MCF 10A (cell line): ENCODE measurements around the gene SMIM38. TPM values are rescaled to one million over a fixed set of nuclear protein-coding genes. Genes with fewer than 3 reads are reported as not detected.

ENCODE experiments used
- BruUV-seq: library from RNA; stranded (reverse); fragments of 400-500 nt; replicated peaks from 2 replicates; lab custom pipeline; 2021; lab: Mats Ljungman, UMichigan
- CTCF ChIA-PET: fragments of 300-600 bp; sonication (Branson Sonifier 250); formaldehyde crosslinking; extraction: SDS; loops from one replicate; lab custom pipeline; 2021; ENCODE audit warnings: antibody characterized with exemption, inconsistent platforms; lab: Yijun Ruan, JAX
- POLR2A ChIA-PET: fragments of 300-600, 350-650 bp; sonication (Branson Sonifier 250); formaldehyde crosslinking; extraction: SDS; loops from one replicate; lab custom pipeline; 2020; ENCODE audit warnings: antibody characterized with exemption, inconsistent platforms; lab: Yijun Ruan, JAX
- DNase-seq: peaks from one replicate; pipeline ENCODE4 v3.0.0-alpha.2; 2018; ENCODE audit not compliant: unreplicated experiment
- H3K27ac Mint-ChIP-seq: one replicate; pipeline ENCODE4 v1.8.0; 2022; ENCODE audit warnings: mild to moderate bottlenecking, low read depth, mixed read lengths; ENCODE audit not compliant: unreplicated experiment
- H3K27me3 Mint-ChIP-seq: one replicate; pipeline ENCODE4 v1.8.0; 2022; ENCODE audit warnings: mixed read lengths; ENCODE audit not compliant: insufficient read depth, unreplicated experiment
- H3K36me3 Mint-ChIP-seq: one replicate; pipeline ENCODE4 v1.8.0; 2022; ENCODE audit warnings: mild to moderate bottlenecking, moderate library complexity, mixed read lengths; ENCODE audit not compliant: insufficient read depth, unreplicated experiment
- H3K4me1 Mint-ChIP-seq: one replicate; pipeline ENCODE4 v1.8.0; 2022; ENCODE audit warnings: mixed read lengths; ENCODE audit not compliant: insufficient read depth, unreplicated experiment
- H3K4me3 Mint-ChIP-seq: one replicate; pipeline ENCODE4 v1.8.0; 2022; ENCODE audit warnings: mild to moderate bottlenecking, moderate library complexity, mixed read lengths; ENCODE audit not compliant: unreplicated experiment
- H3K9me3 Mint-ChIP-seq: one replicate; pipeline ENCODE4 v1.8.0; 2022; ENCODE audit warnings: mixed read lengths; ENCODE audit not compliant: unreplicated experiment
- CTCF ChIP-seq: fragments of 200-600 bp; IDR thresholded peaks from one replicate; pipeline ENCODE4 v1.8.0; 2022; ENCODE audit warnings: antibody characterized with exemption, mild to moderate bottlenecking; ENCODE audit not compliant: unreplicated experiment
- intact Hi-C: fragments of 100-400 bp; cut with micrococcal nuclease; formaldehyde crosslinking; loops from 2 replicates; pipeline ENCODE4 v1.14.1; 2022
- total RNA-seq: library from RNA; stranded (reverse); gene quantifications from 2 replicates; pipeline ENCODE4 v1.2.3, GENCODE V29; 2022

Gene SMIM38
- total RNA-seq, 1 experiment from 2014 or later: not detected

- peaks cover 6% of the 10 kb centered on the region for H3K4me1 Mint-ChIP-seq
- peaks cover 25% of the 10 kb centered on the region for H3K9me3 Mint-ChIP-seq
- CTCF ChIA-PET: no interaction called here
- H3K27ac Mint-ChIP-seq: no peak overlapping the region
- no peaks in the 10 kb centered on the region for H3K27me3 Mint-ChIP-seq
- no TSS peak for BruUV-seq
- no peak for TF ChIP-seq CTCF
- no peaks in the 10 kb centered on the region for H3K36me3 Mint-ChIP-seq
- DNase-seq: no peak
- intact Hi-C loops: no loop called here
- POLR2A ChIA-PET: no interaction called here
- no peak overlapping the region for H3K4me3 Mint-ChIP-seq
Observed at GRCh38 chr11:69150175-69150574, 5.6 kb upstream of the SMIM38 start.

GRCh38 chr11:69151836-69152235 is 3.9 kb upstream of the SMIM38 start:
- no peaks in the 10 kb centered on the region for H3K36me3 Mint-ChIP-seq
- ChIA-PET CTCF (no interaction called here), POLR2A (interaction anchor here (0.6 kb wide), 2 partner anchors 9 to 23 kb away, joined by 3 to 4 read pairs; no protein-coding TSS in a partner anchor)
- no peak overlapping the region for H3K27ac Mint-ChIP-seq
- DNase-seq: no peak
- H3K4me3 Mint-ChIP-seq: no peak overlapping the region
- no peak for TF ChIP-seq CTCF
- no TSS peak for BruUV-seq
- intact Hi-C loops: no loop called here
- peaks cover 12% of the 10 kb centered on the region for H3K9me3 Mint-ChIP-seq
- H3K27me3 Mint-ChIP-seq: no peaks in the 10 kb centered on the region
- peaks cover 5% of the 10 kb centered on the region for H3K4me1 Mint-ChIP-seq

- CTCF ChIA-PET: no interaction called here
- no peak for TF ChIP-seq CTCF
- no TSS peak for BruUV-seq
- intact Hi-C loops: no loop called here
- Mint-ChIP-seq H3K36me3 (no peaks in the 10 kb centered on the region), H3K4me1 (peaks cover 5% of the 10 kb centered on the region), H3K27ac (no peak overlapping the region), H3K9me3 (peaks cover 12% of the 10 kb centered on the region), H3K27me3 (no peaks in the 10 kb centered on the region), H3K4me3 (no peak overlapping the region)
- POLR2A ChIA-PET: interaction anchor here (0.6 kb wide), 1 partner anchor 22 kb away, joined by 3 read pairs; no protein-coding TSS in a partner anchor
- no peak for DNase-seq
Observed at GRCh38 chr11:69152733-69153421, 2.9 kb upstream of the SMIM38 start.

- Mint-ChIP-seq H3K4me1 (peaks cover 5% of the 10 kb centered on the region), H3K9me3 (peaks cover 12% of the 10 kb centered on the region), H3K27me3 (no peaks in the 10 kb centered on the region), H3K4me3 (no peak overlapping the region), H3K27ac (no peak overlapping the region), H3K36me3 (no peaks in the 10 kb centered on the region)
- CTCF ChIA-PET: no interaction called here
- intact Hi-C loops: no loop called here
- no peak for DNase-seq
- POLR2A ChIA-PET: no interaction called here
- TF ChIP-seq CTCF: no peak
- BruUV-seq: no TSS peak
Observed at GRCh38 chr11:69153661-69154060, 2.1 kb upstream of the SMIM38 start.
